ENCODE results near the gene LINS1.
"Not testable (repeated sequence)": the region's sequence is repeated elsewhere in the genome, so short reads cannot be mapped to it uniquely, and the experiment has no call there.

The LINS1 gene

DNA sequence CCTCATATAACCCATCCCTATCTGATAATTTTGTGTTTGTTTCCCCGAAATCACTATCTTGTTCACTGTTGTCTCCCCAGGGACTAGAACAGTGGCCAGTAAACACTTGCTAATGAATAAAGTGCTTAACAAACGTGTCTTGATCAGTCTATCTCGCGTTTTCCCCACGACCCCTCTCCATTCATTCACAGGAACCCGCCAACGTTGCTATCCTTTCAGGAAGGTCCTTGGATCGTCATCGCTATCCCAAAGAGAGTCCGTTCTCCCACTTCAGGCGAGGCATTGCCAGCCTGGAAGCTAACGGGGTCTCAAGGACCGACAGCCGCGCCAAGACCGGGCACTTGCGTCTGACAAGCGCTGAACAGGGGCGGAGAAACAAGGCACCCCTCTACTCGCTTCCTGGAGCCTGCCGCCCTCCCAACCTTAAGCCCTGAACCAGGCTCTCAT is 344 bp downstream of the LINS1 start:
- no peak for DNase-seq

- peak; percentile 40 for DNase-seq
Observed at GRCh38 chr15:100601163-100601562, 821 bp downstream of the LINS1 start.

DNA sequence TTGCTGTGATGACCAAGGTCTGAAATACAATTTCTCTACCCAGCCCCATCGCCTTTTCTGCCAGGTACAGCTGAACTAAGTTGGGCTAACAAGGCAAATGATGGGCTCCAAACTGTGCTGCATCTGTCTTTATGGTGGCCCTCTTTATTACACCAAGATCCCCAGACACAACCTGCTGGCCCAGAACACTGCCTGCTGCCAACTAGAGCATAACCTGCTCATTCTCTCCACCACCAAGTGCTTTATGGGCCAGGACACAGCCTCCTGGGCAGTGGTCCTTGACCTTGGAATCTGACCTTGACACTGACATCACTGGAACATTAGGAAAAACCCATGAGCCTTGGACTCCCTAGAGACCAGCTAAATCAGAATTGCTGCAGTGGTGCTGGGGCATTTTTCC is 3.3 kb downstream of the LINS1 start:
- DNase-seq: no peak

GRCh38 chr15:100597862-100598261 is 4.1 kb downstream of the LINS1 start:
- DNase-seq: peak; percentile 6

DNA sequence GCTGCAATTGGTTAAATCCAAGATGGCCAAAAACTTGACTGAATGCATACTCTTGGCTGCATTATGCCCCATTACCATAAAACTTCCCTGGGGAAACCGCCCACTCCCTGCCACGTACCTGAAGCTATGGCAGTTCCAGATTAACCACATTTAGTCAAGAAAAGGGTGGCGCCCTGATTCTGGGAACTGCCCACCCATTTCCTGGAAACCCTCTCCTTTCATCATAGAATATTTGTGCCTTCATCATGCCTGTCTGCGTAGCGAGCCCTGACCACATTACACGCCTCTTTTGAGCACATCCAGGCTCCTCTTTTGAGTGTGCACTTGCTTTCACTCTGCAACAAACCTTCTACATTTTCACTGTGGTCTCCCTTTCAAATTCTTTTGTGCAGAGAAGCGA is 5.2 kb downstream of the LINS1 start:
- peak; percentile 93 for DNase-seq

GRCh38 chr15:100595964-100596363 is 6.0 kb downstream of the LINS1 start:
- no peak for DNase-seq

GRCh38 chr15:100593431-100593830 is 8.6 kb downstream of the LINS1 start:
- DNase-seq: no peak

- no peak for DNase-seq
Observed at GRCh38 chr15:100592898-100593297, 9.1 kb downstream of the LINS1 start.

DNA sequence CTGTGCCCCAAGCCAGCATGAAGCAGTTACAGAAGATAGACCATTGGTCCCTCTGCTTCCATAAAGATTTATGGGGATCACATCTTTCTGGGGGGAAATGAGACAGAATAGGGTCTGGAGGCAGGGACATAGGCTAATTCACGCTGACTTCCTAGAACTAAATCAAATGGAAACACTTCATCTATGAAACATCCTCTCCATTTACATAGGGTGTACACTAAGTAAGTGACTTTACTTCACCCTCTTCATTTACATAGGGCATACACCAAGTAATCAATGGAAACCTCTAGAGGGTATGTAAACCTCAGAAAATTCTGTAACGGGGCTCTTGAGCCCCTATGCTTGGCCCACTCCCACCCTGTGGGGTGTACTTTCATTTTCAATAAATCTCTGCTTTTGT is 10.1 kb downstream of the LINS1 start:
- no peak for DNase-seq

- not testable (repeated sequence) for DNase-seq
Observed at GRCh38 chr15:100591163-100591562, 10.8 kb downstream of the LINS1 start.

GRCh38 chr15:100588638-100589242 is 13.2 kb downstream of the LINS1 start:
- DNase-seq: no peak

DNA sequence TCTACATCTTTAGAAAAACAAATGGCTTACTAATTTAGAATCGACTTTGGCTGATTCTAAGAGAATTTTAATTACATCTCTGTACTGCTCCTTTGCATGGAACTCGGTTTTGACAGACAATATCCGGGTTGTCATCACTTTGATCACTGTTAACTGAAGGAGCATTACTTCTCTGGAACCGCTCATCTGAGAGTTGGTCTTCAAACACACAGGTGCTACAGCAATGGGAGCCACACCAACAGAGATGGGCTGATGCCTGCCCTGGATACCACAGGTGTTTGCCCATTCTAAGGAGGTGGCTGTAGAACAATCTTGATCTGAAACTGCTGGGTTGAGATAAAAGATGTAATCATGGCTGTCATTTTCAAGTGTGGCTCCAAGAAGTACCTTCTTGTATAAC is 21.6 kb downstream of the LINS1 start:
- no peak for DNase-seq

GRCh38 chr15:100573526-100573925 is 28.5 kb downstream of the LINS1 start:
- no peak for DNase-seq

DNA sequence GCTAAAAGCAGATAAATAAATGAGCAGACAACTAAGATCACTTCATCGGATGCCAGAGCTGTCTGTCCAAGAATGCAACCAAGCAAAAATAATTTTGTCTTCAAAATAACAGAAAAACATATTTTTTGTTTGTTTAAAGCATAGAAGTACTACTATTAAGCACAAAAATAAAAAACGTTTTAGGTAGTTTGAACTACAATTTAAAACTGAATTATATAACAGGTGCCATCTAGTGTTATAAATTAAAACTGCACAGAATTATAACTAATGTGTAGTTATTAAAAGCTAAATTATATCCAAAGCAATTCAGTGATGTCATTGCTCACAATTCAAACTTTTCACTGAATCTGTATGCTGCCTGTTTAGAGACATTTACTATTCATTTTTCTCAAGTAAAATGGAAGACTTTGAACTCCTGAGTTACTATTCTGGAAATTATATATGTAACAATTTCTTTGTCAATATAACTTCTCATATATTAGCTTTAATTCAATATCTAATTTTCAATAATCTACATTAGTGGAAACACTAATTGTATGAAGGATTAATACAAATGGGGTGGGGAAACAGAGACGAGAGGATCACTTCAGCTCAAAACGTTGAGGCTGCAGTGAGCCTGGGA is 29.5 kb downstream of the LINS1 start:
- DNase-seq: peak; percentile 39

GRCh38 chr15:100571592-100572167 is 30.3 kb downstream of the LINS1 start:
- no peak for DNase-seq

- no peak for DNase-seq
Observed at GRCh38 chr15:100570735-100571313, 31.2 kb downstream of the LINS1 start.

- no peak for DNase-seq
Observed at GRCh38 chr15:100570275-100570674, 31.7 kb downstream of the LINS1 start.

GRCh38 chr15:100569391-100569790 is 32.6 kb downstream of the LINS1 start:
- DNase-seq: no peak

- no peak for DNase-seq
Observed at GRCh38 chr15:100566850-100567628, 34.9 kb downstream of the LINS1 start.

DNA sequence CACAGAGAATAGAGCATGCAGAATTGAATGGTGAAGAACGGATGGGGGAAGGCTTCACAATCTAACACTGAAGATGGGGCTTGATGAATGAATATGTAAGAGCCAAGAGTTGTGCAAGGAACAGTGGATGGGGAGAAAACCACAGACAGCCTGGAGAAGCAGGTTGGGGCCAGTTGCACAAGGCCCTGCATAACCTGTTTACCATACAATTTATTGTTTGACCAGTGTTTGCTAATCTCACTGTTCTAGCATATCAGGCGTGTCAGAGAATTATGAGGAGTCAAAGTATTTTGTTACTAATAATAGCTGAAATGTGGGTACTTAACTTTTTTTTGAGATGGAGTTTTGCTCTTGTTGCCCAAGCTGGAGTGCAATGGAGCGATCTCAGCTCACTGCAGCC is 36.4 kb downstream of the LINS1 start:
- no peak for DNase-seq

DNA sequence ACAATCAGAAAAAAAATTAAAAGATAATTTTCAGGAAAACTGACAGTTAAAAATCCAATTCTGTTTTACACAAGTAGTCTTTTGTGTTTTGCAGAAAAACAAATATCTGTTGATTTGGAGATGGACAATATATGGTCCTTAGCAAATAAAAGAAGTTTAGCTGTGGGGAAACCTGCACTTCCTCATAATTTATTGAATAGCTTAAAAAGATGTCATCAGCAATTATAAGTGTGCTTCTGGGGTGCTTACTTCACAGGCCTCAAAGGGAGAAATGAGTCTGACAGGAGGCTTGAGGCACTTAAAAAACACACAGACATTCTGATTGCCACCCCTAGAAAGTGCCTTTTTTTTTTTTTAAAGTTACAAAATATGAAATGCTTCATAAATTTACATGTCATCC is 41.7 kb downstream of the LINS1 start:
- no peak for DNase-seq

- DNase-seq: no peak
Observed at GRCh38 chr15:100559330-100559729, 42.7 kb downstream of the LINS1 start.

DNA sequence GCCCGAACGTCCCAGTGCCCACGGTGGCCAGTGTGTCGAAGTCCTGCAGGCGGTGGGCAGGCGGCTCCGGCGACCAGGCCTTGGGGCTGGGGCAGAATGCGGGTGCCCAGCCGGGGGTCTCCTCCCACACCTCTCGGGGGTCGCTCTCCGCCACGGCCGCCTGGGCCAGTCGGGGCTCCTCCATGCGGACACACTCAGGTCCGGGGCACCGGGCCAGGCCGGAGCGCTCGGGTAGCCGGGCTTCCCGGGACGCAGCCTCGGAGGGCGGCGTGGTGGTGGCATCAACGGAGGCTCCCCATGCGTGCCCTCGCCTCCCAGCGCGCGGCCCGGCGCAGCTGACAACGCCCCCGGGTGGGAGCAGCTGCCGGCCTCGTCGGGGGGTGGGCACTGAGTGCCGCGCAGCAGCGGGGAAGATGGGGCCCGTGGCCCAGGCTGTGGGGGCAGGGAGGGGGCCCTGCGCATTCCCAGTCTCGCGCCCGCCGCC is 43.2 kb downstream of the LINS1 start:
- no peak for DNase-seq
